Loucy (cell line): ENCODE results near the gene ZNF32.

Experiments
- CTCF ChIP-seq: fragments of 200-600 bp; sonication (generic); conservative IDR thresholded peaks from 2 replicates; pipeline ENCODE4 v1.5.1; 2014; ENCODE audit warnings: mild to moderate bottlenecking, antibody characterized with exemption, low read length
- EZH2phosphoT487 ChIP-seq: fragments of 200-600 bp; IDR thresholded peaks from 2 replicates; pipeline ENCODE4 v1.6.1; 2018; ENCODE audit warnings: antibody characterized with exemption, mild to moderate bottlenecking, moderate library complexity, borderline replicate concordance

GRCh38 chr10:43678654-43679053 is 30.0 kb upstream of the ZNF32 start:
- TF ChIP-seq CTCF (no peak), EZH2phosphoT487 (no peak)
